CD14-positive monocyte (primary cell): ENCODE data around the gene LRRC1. TPM values are rescaled to one million over a fixed set of nuclear protein-coding genes. Genes with fewer than 3 reads are reported as not detected.
A peak's percentile ranks its signal among the peaks of the same experiment; 100 is the strongest.

Experiments used
- DNase-seq, 3 donors: peaks; one replicate each; pipeline ENCODE4 v3.0.0-alpha.2; 2011 to 2022
- H2AFZ ChIP-seq: 2 replicates; pipeline ENCODE4 v1.6.0; 2012; ENCODE audit warnings: mild to moderate bottlenecking, low read depth, low read length, inconsistent platforms; ENCODE audit not compliant: insufficient read depth, poor library complexity, severe bottlenecking
- H3K27ac ChIP-seq, 2 donors: 1 replicate in 1 of 2; 2 replicates in 1 of 2; pipeline ENCODE4 v1.5.1; 2012 to 2013; ENCODE audit warnings: low read length in 2 of 2, control low read depth in 1 of 2, inconsistent platforms in 1 of 2, low read depth in 1 of 2, mild to moderate bottlenecking in 1 of 2
- H3K27me3 ChIP-seq, 2 donors: one replicate each; pipeline versions ENCODE4 v1.6.0 to v1.6.1; 2011 to 2013; ENCODE audit warnings: low read length in 2 of 2; ENCODE audit not compliant: control insufficient read depth in 2 of 2, insufficient read depth in 2 of 2
- H3K36me3 ChIP-seq, 2 donors: replicated peaks in 1 of 2; 1 replicate in 1 of 2; 2 replicates in 1 of 2; pipeline versions ENCODE4 v1.5.1 to v1.6.1; 2012 to 2013; ENCODE audit warnings: low read length in 2 of 2, control low read depth in 1 of 2, inconsistent platforms in 1 of 2, mild to moderate bottlenecking in 1 of 2; ENCODE audit not compliant: insufficient read depth in 2 of 2, control insufficient read depth in 1 of 2
- H3K4me1 ChIP-seq, 2 donors: 1 replicate in 1 of 2; 2 replicates in 1 of 2; pipeline versions ENCODE4 v1.5.1 to v1.6.1; 2012 to 2013; ENCODE audit warnings: low read length in 2 of 2, control low read depth in 1 of 2, inconsistent platforms in 1 of 2, mild to moderate bottlenecking in 1 of 2, moderate library complexity in 1 of 2; ENCODE audit not compliant: insufficient read depth in 2 of 2, control insufficient read depth in 1 of 2
- H3K4me2 ChIP-seq: replicated peaks from 2 replicates; pipeline ENCODE3; 2012; ENCODE audit warnings: low read length, moderate library complexity, mild to moderate bottlenecking; ENCODE audit not compliant: poor library complexity, severe bottlenecking; ENCODE audit errors: extremely low read depth
- H3K4me3 ChIP-seq, 3 experiments: fragments of 200-600 bp in 1 of 3; sonication (generic) in 1 of 3; replicated peaks in 1 of 3; 1 replicate in 2 of 3; 2 replicates in 1 of 3; pipeline ENCODE4 v1.5.1; 2011 to 2013; ENCODE audit warnings: low read length in 3 of 3, mild to moderate bottlenecking in 3 of 3, control low read depth in 2 of 3, low read depth in 2 of 3, inconsistent platforms in 1 of 3, moderate library complexity in 1 of 3
- H3K79me2 ChIP-seq: 2 replicates; pipeline ENCODE4 v1.6.0; 2012; ENCODE audit warnings: mild to moderate bottlenecking, control low read depth, inconsistent platforms, low read length, moderate library complexity; ENCODE audit not compliant: insufficient read depth
- H3K9ac ChIP-seq: 2 replicates; pipeline ENCODE4 v1.6.0; 2017; ENCODE audit warnings: low read length, mild to moderate bottlenecking; ENCODE audit not compliant: insufficient read depth, poor library complexity, severe bottlenecking
- H3K9me3 ChIP-seq, 2 donors: replicated peaks in 1 of 2; 1 replicate in 1 of 2; 2 replicates in 1 of 2; pipeline versions ENCODE4 v1.5.1 to v1.6.1; 2012 to 2013; ENCODE audit warnings: low read length in 2 of 2, control low read depth in 1 of 2; ENCODE audit not compliant: control insufficient read depth in 1 of 2, insufficient read depth in 1 of 2
- H4K20me1 ChIP-seq: 2 replicates; pipeline ENCODE4 v1.6.0; 2012; ENCODE audit warnings: mild to moderate bottlenecking, low read length, control low read depth, moderate library complexity; ENCODE audit not compliant: insufficient read depth
- H3K27ac Mint-ChIP-seq, 7 donors: one replicate each; pipeline ENCODE4 v1.8.0; 2020; ENCODE audit warnings: mild to moderate bottlenecking in 7 of 7, mixed read lengths in 7 of 7, moderate library complexity in 6 of 7, inconsistent platforms in 2 of 7
- H3K27me3 Mint-ChIP-seq, 3 donors: one replicate each; pipeline ENCODE4 v1.8.0; 2021 to 2022; ENCODE audit warnings: low read depth in 3 of 3, mild to moderate bottlenecking in 3 of 3, mixed read lengths in 3 of 3, moderate library complexity in 3 of 3, inconsistent platforms in 1 of 3
- H3K36me3 Mint-ChIP-seq, 2 donors: one replicate each; pipeline ENCODE4 v1.8.0; 2020; ENCODE audit warnings: mixed read lengths in 2 of 2, inconsistent platforms in 1 of 2, mild to moderate bottlenecking in 1 of 2
- H3K4me1 Mint-ChIP-seq: one replicate; pipeline ENCODE4 v1.8.0; 2020; ENCODE audit warnings: mild to moderate bottlenecking, mixed read lengths
- H3K4me3 Mint-ChIP-seq, 2 donors: one replicate each; pipeline ENCODE4 v1.8.0; 2020; ENCODE audit warnings: mild to moderate bottlenecking in 2 of 2, mixed read lengths in 2 of 2, moderate library complexity in 1 of 2
- H3K9me3 Mint-ChIP-seq, 7 donors: one replicate each; pipeline ENCODE4 v1.8.0; 2020 to 2022; ENCODE audit warnings: mixed read lengths in 7 of 7, mild to moderate bottlenecking in 6 of 7, moderate library complexity in 6 of 7, inconsistent platforms in 2 of 7
- WGBS: methylation state at CpG from one replicate; pipeline ENCODE4 v1.1.5; 2013; ENCODE audit warnings: missing lambda C conversion rate; ENCODE audit not compliant: insufficient coverage; 5-methylcytosine and 5-hydroxymethylcytosine counted together
- intact Hi-C, 2 donors: fragments of 100-400 bp; cut with micrococcal nuclease; formaldehyde crosslinking; loops; one replicate each; pipeline versions ENCODE4 v1.15.0 to v1.15.1; 2023
- polyA minus RNA-seq: library from RNA; depleted of rRNA, polyadenylated mRNA; stranded (reverse); fragments of >200 nt; gene quantifications from 2 replicates; pipeline ENCODE4 v1.2.3, GENCODE V29; 2012
- polyA plus RNA-seq, 3 donors: library from polyadenylated mRNA; depleted of rRNA in 1 of 3; unstranded in 2 of 3; stranded (reverse) in 1 of 3; fragments of 300-500 nt in 2 of 3; fragments of >200 nt in 1 of 3; fragmentation: Illumina TruSeq in 2 of 3; gene quantifications; 1 replicate in 2 of 3; 2 replicates in 1 of 3; pipeline ENCODE4 v1.2.3, GENCODE V29; 2012 to 2021
- total RNA-seq, 12 experiments: library from RNA in 1 of 12; stranded (reverse) in 1 of 12; fragments of 120-200 nt in 1 of 12; gene quantifications; one replicate each; pipeline ENCODE4 v1.2.4 and lab custom pipeline; 2013 to 2026; ENCODE audit warnings: mixed read lengths in 6 of 12, inconsistent platforms in 1 of 12
- TF ChIP-seq, protein P1 (sequence below): fragments of 200-600 bp; IDR thresholded peaks from one replicate; pipeline ENCODE4 v1.8.0; 2022; ENCODE audit warnings: antibody characterized with exemption, mild to moderate bottlenecking

Gene LRRC1
- total RNA-seq (2013): 1.2 TPM
- 1 to 10 TPM in 1 of 3 donors, under 1 TPM in 2; 0.18 to 1.6 (median 0.92) TPM for polyA plus RNA-seq
- 1.1 and 3.6 TPM in 2 replicates for polyA minus RNA-seq
- 0.14 to 4.0 (median 1.0) reads per million in 11 experiments for total RNA-seq (lab: John Stamatoyannopoulos, UW)

DNA sequence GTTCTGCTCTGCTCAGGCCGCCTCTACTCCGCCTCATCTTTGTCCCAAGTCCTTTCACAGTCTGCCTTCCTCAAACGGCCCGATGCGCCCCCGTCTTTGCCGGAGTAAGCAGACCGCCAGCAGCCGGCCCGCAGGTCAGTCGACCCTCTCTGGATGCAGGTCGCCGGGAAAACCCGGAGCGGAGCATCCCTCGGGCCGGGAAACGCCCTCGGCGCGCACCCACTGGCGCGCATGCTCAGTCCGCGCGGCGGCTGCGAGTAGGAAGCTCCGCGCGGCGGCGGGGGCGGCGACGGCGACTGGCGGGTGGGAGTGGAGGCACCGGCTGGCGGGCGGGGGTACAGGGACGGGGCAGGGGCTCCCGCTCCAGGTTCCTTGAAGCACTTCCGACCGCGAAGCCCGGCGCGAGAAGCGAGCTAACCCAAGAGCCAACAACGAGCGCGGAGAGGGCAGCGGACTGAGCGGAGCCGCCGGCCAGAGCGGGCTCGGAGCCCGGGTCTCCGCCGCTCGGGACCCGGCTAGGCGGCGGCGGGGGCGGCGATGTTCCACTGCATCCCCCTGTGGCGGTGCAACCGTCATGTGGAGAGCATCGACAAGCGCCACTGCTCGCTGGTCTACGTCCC is at the start of gene LRRC1:
LRRC1 (plus strand) TSS at position 286 of the 620 bp plus-strand sequence; CDS start at position 538, 252 bp downstream.
- intact Hi-C loops: no loop called here
- peak within 1 kb of the TSS; percentile 93 for H2AFZ ChIP-seq
- peak within 1 kb of the TSS; percentile 94 for H3K4me2 ChIP-seq
- peak; percentile 65 to 71 (median 71) for DNase-seq
- TF ChIP-seq, protein P1, sequence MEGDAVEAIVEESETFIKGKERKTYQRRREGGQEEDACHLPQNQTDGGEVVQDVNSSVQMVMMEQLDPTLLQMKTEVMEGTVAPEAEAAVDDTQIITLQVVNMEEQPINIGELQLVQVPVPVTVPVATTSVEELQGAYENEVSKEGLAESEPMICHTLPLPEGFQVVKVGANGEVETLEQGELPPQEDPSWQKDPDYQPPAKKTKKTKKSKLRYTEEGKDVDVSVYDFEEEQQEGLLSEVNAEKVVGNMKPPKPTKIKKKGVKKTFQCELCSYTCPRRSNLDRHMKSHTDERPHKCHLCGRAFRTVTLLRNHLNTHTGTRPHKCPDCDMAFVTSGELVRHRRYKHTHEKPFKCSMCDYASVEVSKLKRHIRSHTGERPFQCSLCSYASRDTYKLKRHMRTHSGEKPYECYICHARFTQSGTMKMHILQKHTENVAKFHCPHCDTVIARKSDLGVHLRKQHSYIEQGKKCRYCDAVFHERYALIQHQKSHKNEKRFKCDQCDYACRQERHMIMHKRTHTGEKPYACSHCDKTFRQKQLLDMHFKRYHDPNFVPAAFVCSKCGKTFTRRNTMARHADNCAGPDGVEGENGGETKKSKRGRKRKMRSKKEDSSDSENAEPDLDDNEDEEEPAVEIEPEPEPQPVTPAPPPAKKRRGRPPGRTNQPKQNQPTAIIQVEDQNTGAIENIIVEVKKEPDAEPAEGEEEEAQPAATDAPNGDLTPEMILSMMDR: no peak
- peaks cover 4 to 10% of the 10 kb centered on the region in 2 donors for H3K36me3 Mint-ChIP-seq
- peak within 1 kb of the TSS; percentile 68 to 93 (median 86) for H3K4me3 ChIP-seq
- peak within 1 kb of the TSS; percentile 3 to 37 for H3K27ac ChIP-seq
- H3K4me1 ChIP-seq: peaks cover 26 to 27% of the 10 kb centered on the region in 2 donors
- H3K36me3 ChIP-seq: no peaks in the 10 kb centered on the region
- no peaks in the 10 kb centered on the region for H4K20me1 ChIP-seq
- H3K9ac ChIP-seq: peak within 1 kb of the TSS; percentile 67
- H3K27me3 Mint-ChIP-seq: peaks cover 30 to 37% (median 36%) of the 10 kb centered on the region in 3 donors
- H3K9me3 ChIP-seq: no peaks in the 10 kb centered on the region
- H3K4me1 Mint-ChIP-seq: peaks cover 37% of the 10 kb centered on the region
- under 1% methylated on average over 73 of the region's 75 CpGs for WGBS
- peak within 1 kb of the TSS; percentile 55 to 86 (median 77) for H3K27ac Mint-ChIP-seq
- peaks cover 0 to 9% (median 1%) of the 10 kb centered on the region in 7 donors for H3K9me3 Mint-ChIP-seq
- no peaks in the 10 kb centered on the region for H3K79me2 ChIP-seq
- peaks cover 19 to 22% of the 10 kb centered on the region in 2 donors for H3K27me3 ChIP-seq
- peak within 1 kb of the TSS; percentile 99 for H3K4me3 Mint-ChIP-seq

DNA sequence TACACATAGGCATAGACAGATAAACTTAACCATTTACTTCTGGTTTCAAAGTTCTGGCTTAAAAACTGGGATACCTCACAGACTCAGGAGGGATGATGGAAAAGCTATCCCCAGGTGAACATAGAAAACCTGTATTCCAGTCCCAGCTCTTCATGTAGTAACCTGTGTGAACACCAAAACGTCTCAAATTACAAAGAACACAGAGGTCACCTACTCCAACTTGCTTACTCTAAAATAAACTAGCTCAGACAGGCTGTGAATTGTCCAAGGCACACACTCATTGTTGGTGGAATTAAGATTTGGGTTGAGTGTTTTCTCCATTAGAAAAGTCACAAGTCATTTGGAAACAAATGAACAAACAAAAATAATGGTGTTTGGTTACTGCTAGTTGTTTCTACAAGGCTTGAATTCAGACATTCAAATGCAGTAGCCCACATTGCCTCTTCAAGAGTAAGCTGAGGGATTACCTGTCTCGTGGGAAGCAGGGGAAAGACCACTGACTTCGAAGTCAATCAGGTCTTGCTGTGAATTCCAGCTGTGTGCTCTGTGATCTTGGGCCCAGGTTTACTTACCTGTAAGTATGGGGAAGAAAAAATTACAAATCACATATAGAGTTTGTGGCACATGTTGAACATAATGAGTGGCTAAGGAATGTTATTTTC is 48.2 kb upstream of the LRRC1 start:
- DNase-seq: no peak
- no peak overlapping the region for H3K27ac Mint-ChIP-seq
- Histone ChIP-seq H3K36me3 (no peaks in the 10 kb centered on the region), H3K27ac (no peak overlapping the region), H3K79me2 (no peaks in the 10 kb centered on the region), H2AFZ (no peak overlapping the region), H3K4me3 (no peak overlapping the region), H3K4me2 (no peak overlapping the region), H3K9ac (no peak overlapping the region), H4K20me1 (no peaks in the 10 kb centered on the region), H3K9me3 (no peaks in the 10 kb centered on the region), H3K4me1 (peaks cover 3 to 4% of the 10 kb centered on the region in 2 donors), H3K27me3 (no peaks in the 10 kb centered on the region)
- H3K27me3 Mint-ChIP-seq: peaks cover 0 to 2% (median 0%) of the 10 kb centered on the region in 3 donors
- H3K4me1 Mint-ChIP-seq: peaks cover 11% of the 10 kb centered on the region
- TF ChIP-seq, protein P1: no peak
- H3K9me3 Mint-ChIP-seq: peaks cover 0 to 2% (median 0%) of the 10 kb centered on the region in 7 donors
- intact Hi-C loops: no loop called here
- WGBS: no CpG with 5 or more reads among the region's 3 CpGs
- H3K4me3 Mint-ChIP-seq: no peak overlapping the region
- no peaks in the 10 kb centered on the region for H3K36me3 Mint-ChIP-seq
